ENCODE data around the gene ARHGAP23. TPM values are rescaled to one million over a fixed set of nuclear protein-coding genes. Genes with fewer than 3 reads are reported as not detected.

Gene ARHGAP23
- total RNA-seq, 8 experiments from 2014 or later, result 5.2 to 21.1 (median 14.0) TPM

DNA sequence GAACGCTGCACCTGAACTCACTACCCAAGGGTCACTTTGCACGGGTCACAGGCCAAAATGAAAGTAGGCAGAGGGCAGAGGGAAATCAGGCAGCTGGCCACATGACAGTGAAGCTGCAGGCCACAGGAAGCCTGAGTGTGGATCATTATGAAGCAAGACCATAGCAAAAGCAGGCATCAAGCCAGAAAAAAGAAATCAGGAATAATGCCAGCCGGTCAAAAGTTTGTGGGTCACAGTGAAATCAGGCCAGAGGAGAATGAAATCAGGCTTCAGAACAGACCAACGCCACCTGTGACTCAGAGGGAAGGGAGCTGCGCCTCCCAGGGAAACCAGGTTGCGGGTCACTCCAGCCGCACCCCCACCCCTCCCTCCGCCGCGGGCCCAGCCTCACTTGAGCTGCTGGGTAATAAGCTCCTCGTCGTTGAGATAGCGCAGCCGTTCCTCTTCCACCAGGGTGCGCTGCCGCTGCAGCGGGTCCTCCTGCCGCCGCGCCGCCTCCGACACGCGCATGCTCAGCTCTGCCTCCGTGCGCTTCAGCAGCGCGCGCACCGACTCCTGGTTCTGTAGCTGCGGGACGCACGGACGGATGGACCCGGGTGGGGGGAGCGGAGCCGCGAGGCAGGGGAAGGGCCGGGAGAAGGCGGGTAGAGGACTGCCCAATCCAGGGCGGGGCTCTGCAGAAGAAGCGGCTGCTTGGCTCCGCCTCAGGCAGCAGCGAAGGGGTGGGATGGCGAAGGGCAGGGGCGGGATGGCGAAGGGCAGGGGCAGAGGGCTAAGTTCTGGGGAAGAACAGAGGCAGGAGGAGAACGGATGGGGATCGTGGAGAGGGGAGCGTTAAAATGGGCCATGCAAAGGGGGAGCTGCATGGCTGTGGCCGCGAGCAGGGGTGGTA is 129.8 kb downstream of the ARHGAP23 start:
- peak; percentile 84 to 97 (median 88) for ATAC-seq (replicated peaks in 6 of 8)
- 0 to 100% (median 64%) methylated on average over 1 to 9 of the region's 52 CpGs; no CpG with 5 or more reads in 1 of the 10 experiments for whole genome bisulfite sequencing, 10 experiments
- Histone ChIP-seq H3K4me1 (replicated peaks in 1 of 2) (peaks cover 25 to 34% of the 10 kb centered on the region in 2 donors), H3K27ac (no peak overlapping the region), H3K4me3 (peak overlapping the region in 2 of 5 donors; percentile 19 to 20)
- in situ Hi-C loops (cut with MboI; ENCODE audit: low pct_unique_long_range_greater_than_20kb in 2 of 9, low sequenced_read_pairs in 9 of 9, unreplicated experiment in 9 of 9), result loop anchor here in 1 of 9 experiments (25.0 kb wide), 1 partner anchor 104 kb away; the partner anchor contains the start of gene EPOP

DNA sequence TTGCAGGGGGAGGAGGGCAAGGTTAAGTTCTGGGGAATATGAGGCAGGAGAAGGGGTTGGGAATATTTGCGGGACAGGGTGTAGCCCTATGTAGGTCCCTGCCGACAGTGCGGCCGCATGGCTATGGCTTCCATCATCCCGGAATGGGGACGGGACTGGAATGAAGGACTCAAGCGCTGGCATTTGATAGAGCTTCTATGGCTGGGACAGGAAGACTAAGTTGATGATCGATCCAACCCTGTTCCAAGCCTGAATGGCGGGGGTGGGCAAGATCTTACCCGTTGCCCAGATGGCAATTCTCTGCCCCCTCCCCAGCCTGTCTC is 130.4 kb downstream of the ARHGAP23 start:
- ATAC-seq (replicated peaks in 6 of 8), result peak in 6 of 8 experiments; percentile 5 to 29 (median 22)
- 0 to 34% (median 32%) methylated on average over 3 to 9 of the region's 10 CpGs; no CpG with 5 or more reads in 7 of the 10 experiments for WGBS, 10 experiments
- peak overlapping the region in 2 of 5 donors; percentile 19 to 20 for H3K4me3 ChIP-seq
- H3K27ac ChIP-seq, result peak overlapping the region in 1 of 2 donors; percentile 9
- in situ Hi-C loops (cut with MboI; ENCODE audit: low pct_unique_long_range_greater_than_20kb in 2 of 9, low sequenced_read_pairs in 9 of 9, unreplicated experiment in 9 of 9), result loop anchor here in 1 of 9 experiments (25.0 kb wide), 1 partner anchor 104 kb away; the partner anchor contains the start of gene EPOP
- peaks cover 29 to 38% of the 10 kb centered on the region in 2 donors for H3K4me1 ChIP-seq (replicated peaks in 1 of 2)

DNA sequence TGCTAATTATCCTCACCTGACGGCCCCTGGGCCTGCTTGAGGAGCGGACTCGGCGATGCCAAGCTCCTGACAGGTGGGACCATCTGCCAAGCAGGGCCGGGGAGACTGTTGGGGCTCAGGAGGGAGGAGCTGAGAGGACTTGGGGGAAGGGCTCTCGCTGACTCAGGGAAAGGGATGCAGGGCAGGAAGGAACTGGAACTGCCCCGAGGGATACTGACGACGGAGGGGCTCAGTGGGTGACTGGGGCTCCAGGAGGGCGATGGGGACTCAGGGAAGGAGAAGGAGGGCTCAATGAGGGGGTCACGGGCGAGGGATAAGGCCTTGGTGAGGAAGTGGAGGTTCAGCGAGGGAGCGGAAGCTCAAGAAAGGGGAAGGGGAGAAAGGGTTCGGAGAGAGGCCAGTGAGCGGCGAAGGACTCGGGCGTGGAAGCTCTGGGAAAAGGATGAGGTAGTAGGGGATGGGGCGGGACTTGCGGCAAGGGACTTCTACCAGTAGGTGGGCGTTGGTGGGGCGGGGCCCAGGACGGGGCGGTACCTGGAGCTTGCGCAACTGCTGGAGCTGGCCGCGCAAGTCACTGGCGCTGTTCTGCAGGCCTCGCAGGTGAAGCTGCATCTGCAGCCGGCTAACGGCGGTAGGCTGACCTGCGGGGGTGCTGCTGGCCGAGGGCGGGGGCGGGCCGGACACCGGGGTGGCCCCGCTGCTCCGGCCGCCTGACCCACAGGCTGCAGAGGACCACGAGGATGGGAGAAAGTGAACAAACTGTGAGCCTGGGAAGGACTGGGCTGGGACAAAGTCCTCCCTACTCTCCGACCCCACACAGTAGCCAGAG is 131.0 kb downstream of the ARHGAP23 start:
- peak in 7 of 8 experiments; percentile 48 to 76 (median 62) for ATAC-seq (replicated peaks in 6 of 8)
- Histone ChIP-seq H3K4me1 (replicated peaks in 1 of 2) (peaks cover 35 to 44% of the 10 kb centered on the region in 2 donors), H3K4me3 (peak overlapping the region in 1 of 5 donors; percentile 20), H3K27ac (peak overlapping the region in 1 of 2 donors; percentile 9)
- WGBS, 10 experiments, result 3 to 62% (median 60%) methylated on average over 1 to 6 of the region's 44 CpGs; no CpG with 5 or more reads in 5 of the 10 experiments
- in situ Hi-C loops (cut with MboI; ENCODE audit: low pct_unique_long_range_greater_than_20kb in 2 of 9, low sequenced_read_pairs in 9 of 9, unreplicated experiment in 9 of 9), result loop anchor here in 1 of 9 experiments (25.0 kb wide), 1 partner anchor 103 kb away; the partner anchor contains the start of gene EPOP

GRCh38 chr17:38559880-38560230 is 131.6 kb downstream of the ARHGAP23 start:
- H3K4me1 ChIP-seq (replicated peaks in 1 of 2), result peaks cover 41 to 50% of the 10 kb centered on the region in 2 donors
- H3K4me3 ChIP-seq, result no peak overlapping the region

DNA sequence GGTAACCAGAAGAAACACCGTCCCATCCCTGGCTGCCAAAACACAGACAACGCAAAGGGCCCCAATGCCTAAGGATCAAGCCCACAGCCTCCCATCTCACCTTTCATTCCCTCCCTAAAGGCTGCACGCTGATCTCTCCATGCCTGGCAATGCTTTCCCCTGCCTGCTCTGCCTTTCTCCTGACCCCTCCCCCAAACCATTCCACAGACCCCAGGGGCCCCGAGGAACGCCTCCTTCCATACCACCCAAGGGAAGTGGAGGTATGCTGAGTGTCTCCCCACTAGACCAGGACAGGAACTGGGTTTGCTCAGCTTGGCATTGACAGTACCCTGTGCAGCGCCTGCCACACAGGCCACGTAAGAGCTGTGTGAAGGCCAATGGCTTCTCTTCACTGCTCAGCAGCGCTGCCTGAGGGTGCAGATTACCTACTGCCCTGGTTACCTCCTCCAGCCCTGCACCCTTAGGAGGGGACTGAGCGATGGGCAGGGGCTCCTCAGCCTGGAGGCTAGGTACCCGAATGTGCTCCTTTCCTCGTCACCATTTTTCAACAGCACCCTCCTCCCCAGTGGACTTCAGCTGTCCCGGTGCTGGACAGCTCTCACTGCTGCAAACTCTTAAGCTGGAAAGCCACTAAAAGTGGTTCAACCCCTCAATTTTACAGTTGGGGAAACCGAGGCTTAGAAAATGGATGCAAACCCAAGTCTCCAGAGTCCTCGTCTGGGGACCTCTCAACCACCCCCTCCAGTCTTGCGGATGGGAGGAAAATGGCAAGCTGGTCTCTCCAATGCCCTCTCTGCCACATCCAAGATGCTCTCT is 132.4 kb downstream of the ARHGAP23 start:
- WGBS, 10 experiments, result 10 to 80% (median 60%) methylated on average over 1 to 5 of the region's 15 CpGs; no CpG with 5 or more reads in 3 of the 10 experiments
- no peak overlapping the region for H3K27ac ChIP-seq
- in situ Hi-C loops (cut with MboI; ENCODE audit: low pct_unique_long_range_greater_than_20kb in 2 of 9, low sequenced_read_pairs in 9 of 9, unreplicated experiment in 9 of 9), result loop anchor here in 1 of 9 experiments (25.0 kb wide), 1 partner anchor 102 kb away; the partner anchor contains the start of gene EPOP
- H3K4me3 ChIP-seq, result no peak overlapping the region
- peaks cover 47 to 58% of the 10 kb centered on the region in 2 donors for H3K4me1 ChIP-seq (replicated peaks in 1 of 2)
- ATAC-seq (replicated peaks in 6 of 8), result no peak

More at GRCh38 chr17:38559880-38560230, 131.6 kb downstream of the ARHGAP23 start:
- WGBS, 10 experiments, result 0 to 60% (median 47%) methylated on average over 1 to 3 of the region's 6 CpGs; no CpG with 5 or more reads in 7 of the 10 experiments
- in situ Hi-C loops (cut with MboI; ENCODE audit: low pct_unique_long_range_greater_than_20kb in 2 of 9, low sequenced_read_pairs in 9 of 9, unreplicated experiment in 9 of 9), result loop anchor here in 1 of 9 experiments (25.0 kb wide), 1 partner anchor 102 kb away; the partner anchor contains the start of gene EPOP
- ATAC-seq (replicated peaks in 6 of 8), result no peak
- H3K27ac ChIP-seq, result no peak overlapping the region

DNA sequence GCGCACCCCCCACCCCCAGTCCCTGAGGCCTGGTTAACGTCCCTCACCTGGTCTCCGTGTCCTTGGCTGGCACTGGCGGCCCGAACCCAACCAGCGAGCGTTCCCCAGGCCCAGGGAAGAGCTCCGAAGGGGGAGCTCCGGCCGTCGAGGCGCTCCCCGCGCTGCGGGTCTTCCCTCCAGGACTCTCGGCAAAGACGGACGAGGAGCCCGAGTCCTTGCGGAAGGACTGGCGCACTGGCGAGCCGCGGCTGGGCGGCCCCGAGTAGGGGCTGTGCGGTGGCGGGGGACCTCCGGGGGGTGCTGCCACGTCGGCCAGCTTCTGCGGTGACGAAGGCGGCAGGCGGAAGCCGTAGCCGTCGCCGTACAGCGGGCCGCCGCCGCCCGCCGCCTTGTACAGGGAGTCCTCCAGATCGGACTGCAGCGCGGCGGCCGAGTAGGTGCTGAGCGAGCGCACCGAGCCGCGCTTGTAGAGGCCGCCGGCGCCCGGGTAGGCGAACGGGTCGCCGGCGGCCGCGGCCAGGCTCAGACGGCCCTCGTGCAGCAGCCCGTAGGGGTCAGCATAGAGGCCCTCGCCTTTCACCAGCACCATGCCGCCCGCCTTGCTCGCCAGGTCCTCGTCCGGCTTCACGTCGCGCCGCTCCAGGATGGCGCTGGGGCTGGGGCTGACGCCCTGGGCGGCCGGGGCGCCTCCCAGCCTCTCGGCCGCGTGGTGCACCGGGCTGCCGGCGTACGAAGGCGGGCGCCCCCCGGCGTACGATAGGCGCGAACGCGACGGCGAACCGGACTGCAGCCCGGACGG is 133.4 kb downstream of the ARHGAP23 start:
- in situ Hi-C loops (cut with MboI; ENCODE audit: low pct_unique_long_range_greater_than_20kb in 2 of 9, low sequenced_read_pairs in 9 of 9, unreplicated experiment in 9 of 9), result loop anchor here in 1 of 9 experiments (25.0 kb wide), 1 partner anchor 101 kb away; the partner anchor contains the start of gene EPOP
- 57 to 75% methylated on average over 2 to 12 of the region's 105 CpGs; no CpG with 5 or more reads in 8 of the 10 experiments for WGBS, 10 experiments
- no peak for ATAC-seq (replicated peaks in 6 of 8)
- H3K4me3 ChIP-seq, result no peak overlapping the region
- H3K4me1 ChIP-seq (replicated peaks in 1 of 2), result peaks cover 54 to 67% of the 10 kb centered on the region in 2 donors
- H3K27ac ChIP-seq, result no peak overlapping the region

Other genes with a start within 250 kb of the ARHGAP23 start
- gene TBC1D3, start 235.9 kb upstream of the ARHGAP23 start, total RNA-seq, result not detected
- 10 to 100 TPM; 28.0 to 58.7 (median 39.6) TPM for gene MRPL45, start 131.3 kb upstream of the ARHGAP23 start, total RNA-seq
- gene GPR179, start 84.5 kb upstream of the ARHGAP23 start, total RNA-seq, result 1 to 10 TPM in 4 of 8 experiments, under 1 TPM in 4; 0.36 to 2.9 (median 0.82) TPM
- gene SOCS7, start 76.6 kb upstream of the ARHGAP23 start, total RNA-seq, result 10 to 100 TPM in 7 of 8 experiments, 1 to 10 TPM in 1; 9.1 to 24.6 (median 19.4) TPM
- 10 to 100 TPM in 5 of 8 experiments, 1 to 10 TPM in 1, under 1 TPM in 2; 0.71 to 21.2 (median 14.9) TPM for gene SRCIN1, start 177.5 kb downstream of the ARHGAP23 start, total RNA-seq
- gene EPOP, start 246.5 kb downstream of the ARHGAP23 start, total RNA-seq, result 1 to 10 TPM in 6 of 8 experiments, under 1 TPM in 2; 0.60 to 8.8 (median 1.4) TPM